Measurements from ENCODE around the gene S1PR2.
"Not testable (repeated sequence)": the region's sequence is repeated elsewhere in the genome, so short reads cannot be mapped to it uniquely, and the experiment has no call there.

The S1PR2 gene

DNA sequence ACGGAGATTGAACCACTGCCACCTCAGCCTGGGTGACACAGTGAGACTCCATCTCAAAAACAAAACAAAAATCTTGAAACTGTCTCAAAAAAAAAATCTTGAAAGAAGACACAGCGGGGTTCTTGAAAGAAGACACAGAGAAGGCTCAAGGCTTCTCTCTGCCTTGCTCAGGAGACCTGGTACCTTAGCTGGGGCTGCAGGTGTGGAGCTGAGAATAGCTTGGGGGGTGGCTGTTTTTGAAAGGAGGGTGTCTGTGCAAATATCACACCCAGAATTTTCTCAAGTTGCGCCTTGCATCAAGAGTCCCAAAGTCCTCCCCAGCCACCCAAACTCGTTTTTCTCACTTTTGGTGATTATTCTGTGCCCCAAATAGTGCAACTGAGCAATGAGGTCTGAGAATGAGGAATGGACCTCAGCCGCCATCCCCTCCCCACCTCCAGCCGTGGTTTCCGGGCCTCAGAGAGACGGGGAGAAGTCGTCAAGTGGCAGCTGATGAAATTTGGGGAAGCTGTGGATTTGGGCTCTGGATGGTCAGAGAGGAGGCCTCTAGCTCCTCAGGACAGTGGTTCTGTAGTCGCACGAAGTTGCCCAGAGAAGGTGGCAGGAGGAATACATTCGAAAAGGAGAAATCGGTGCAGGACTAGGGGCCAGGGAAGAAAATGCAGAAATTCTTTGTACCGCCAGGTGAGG, 8.8 kb downstream of the S1PR2 start:
- DNase-seq: no peak

DNA sequence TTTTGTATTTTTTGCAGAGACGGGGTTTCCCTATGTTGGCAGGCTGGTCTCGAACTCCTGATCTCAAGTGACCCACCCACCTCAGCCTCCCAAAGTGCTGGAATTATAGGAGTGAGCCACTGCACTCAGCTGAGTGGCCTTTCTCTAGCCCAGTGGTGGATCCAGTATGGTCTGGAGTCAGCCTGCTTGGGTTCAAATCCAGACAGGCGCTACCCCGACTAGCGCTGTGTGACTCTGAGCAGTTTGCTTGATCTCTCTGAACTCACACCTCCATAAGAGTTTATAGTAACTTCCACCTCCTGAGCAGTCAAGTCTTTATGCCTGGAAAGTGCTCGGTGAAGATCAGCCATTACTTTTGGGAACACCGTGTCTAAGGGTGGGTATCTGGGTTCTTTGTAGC, 10.4 kb downstream of the S1PR2 start:
- no peak for DNase-seq

DNA sequence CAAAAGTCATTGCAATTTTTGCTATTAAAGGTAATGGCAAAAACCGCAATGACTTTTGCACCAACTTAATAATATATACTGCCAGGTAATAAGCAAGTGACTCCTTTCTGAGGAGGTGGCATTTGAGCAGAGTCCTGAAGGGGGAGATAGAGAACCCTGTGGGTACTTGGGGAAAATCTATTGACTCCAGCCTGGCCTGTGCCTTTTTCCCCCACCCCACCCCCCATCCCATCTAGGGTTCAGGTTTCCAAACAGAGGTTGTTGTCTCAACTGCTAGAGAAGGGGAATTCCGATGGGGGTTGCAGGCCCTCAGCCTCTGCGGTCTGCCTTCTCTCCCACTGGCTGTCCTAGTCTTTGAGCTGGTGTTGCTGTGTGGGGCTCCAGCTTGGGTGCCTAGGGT, 11.5 kb downstream of the S1PR2 start:
- peak; percentile 34 for DNase-seq

DNA sequence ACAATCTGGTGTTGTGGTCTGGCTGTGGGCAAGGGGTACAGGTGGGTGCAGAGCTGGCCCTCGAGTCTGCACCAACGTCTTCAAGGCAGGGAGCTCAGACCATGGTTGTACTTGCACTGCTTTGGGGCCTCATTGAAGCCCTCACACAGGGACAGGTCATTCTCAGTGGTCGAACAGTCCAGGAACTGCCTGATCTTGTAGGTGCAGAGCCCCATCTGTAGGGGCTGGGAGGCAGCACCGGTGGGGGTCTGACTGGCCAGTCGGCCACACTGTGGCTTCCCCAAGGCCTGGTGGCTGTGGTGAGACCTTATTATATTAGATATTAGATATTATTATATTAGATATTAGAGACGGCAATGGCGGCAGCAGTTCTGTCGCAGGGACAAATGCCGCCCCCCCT, 14.0 kb downstream of the S1PR2 start:
- no peak for DNase-seq

DNA sequence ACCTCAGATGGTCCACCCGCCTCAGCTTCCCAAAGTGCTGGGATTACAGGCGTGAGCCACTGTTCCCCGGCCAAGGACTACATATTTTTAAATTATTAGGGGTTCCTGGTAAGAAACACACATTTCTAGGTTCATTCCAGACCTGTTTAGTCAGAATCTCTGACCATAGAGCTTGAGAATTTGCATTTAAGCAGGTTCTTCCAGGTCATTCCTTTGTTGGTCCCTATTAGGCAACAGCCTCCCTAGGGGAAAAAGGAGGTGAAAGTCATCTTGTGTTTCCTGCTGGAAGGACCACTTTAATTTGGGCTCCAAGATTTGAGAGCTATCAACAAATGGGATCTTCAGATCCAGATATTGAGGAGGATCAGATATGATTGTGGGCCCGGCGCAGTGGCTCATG, 16.3 kb downstream of the S1PR2 start:
- peak; percentile 49 for DNase-seq

DNA sequence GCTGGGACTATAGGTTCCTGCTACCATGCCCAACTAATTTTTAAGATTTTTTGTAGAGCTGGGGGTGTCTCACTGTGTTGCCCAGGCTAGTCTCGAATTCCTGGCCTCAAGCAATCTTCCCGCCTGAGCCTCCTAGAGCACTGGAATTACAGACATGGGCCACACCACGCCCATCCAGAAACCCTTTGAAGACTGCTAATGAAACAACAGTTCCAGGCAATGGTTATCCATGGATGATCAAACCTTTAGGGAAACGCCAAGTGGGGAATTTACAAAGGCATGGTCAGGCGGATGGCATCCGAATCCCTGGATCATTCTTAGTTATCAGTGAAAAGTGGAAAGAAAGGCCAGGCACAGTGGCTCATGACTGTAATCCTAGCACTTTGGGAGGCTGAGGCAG, 19.4 kb downstream of the S1PR2 start:
- no peak for DNase-seq

DNA sequence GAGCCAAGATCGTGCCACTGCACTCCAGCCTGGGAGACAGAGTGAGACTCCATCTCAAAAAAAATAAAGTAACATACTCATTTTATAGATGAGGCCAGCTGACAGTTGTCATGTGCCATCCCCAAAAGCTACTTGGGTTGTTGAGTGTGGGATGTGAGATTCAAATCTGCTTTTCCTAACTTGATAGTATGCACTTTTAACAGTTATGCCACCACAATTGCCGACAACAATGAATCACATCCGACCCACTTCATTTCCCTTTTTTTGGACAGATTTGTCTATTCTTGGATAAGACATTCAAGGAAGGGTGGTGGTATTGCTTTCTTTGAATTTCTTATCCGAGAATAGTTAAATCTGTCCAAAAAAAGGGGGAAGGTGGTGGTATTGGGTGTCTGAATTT, 20.1 kb downstream of the S1PR2 start:
- DNase-seq: no peak

DNA sequence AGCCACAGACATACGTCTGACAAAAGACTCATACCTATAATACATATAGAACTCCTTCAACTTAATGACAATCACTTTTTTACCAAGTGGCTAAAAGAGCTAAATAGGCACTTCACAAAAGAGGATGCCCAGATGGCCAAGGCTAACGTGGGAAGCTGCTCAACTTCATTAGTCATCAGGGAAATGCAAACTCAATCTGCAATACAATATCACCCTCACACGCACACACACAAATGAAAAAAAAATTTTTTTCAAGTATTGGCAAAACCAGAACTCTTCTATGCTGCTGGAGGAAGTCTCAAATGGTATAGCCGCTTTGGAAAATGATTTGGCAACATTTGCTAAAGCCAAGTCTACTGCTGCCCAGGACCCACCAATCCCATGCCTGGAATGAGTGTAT, 21.8 kb downstream of the S1PR2 start:
- DNase-seq: peak; percentile 8

DNA sequence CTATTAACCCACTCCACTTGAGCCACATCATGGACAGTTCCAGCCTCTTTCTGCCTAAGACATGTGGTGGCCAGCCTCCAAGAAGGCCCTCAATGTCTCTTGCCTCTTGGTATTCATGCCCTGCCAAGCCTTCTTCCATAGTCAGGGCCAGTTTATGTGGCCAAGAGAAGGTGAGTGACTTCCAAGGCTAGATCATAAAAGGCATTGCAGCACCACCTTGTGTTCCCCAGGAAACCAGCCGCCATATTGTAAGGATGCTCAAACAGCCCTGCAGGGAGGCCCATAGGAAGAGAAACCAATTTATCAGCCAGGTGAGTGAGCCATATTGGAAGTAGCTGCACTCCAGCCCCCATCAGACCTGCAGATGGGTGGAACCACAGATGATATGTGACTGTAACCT, 24.1 kb downstream of the S1PR2 start:
- no peak for DNase-seq

DNA sequence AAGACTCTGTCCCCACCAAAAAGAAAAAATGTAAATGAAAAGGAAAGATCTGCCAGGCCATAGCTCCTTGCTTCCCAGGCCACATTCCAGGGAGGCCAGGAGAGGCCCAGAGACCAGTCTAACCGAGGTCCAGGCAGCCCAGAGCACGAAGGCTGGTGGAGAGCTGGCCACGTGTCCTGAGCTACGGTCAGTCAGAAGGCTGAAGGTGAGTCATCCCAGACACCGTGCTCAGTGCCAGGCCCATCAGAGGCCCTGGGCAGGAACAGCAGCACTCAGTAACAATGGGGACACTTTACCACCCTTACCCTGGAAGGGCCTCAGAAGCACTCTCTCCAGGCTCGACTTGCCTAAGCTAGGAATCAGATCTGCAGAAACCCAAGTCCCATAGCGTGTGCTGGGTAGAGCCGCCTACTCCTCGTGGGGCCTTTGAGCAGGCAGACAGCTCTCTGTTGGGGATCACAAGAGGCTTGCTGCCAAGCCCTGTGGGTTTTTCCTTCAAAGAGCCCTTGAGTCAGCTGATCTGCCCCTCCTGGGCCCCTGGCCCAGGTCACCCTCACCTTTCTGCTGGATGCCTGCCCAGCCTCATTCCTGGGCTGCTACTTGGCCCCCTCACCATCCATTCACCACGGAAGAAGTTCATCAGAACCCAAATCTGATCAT, 24.8 kb downstream of the S1PR2 start:
- DNase-seq: peak; percentile 77

DNA sequence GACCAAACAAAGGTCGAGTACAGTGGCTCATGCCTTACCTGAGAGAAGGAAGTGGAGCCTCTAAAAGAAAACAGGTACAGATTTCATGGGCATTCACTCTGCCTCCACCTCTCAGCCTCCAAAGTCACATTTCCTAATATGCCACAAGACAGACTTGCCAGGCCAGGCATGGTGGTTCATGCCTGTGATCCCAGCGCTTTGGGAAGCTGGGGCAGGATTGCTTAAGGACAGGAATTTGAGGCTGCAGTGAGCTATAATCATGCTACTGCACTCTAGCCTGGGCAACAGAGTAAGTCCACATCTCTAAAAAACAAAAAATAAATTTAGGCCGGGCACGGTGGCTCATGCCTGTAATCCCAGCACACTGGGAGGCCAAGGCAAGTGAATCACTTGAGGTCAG, 25.5 kb downstream of the S1PR2 start:
- DNase-seq: no peak

DNA sequence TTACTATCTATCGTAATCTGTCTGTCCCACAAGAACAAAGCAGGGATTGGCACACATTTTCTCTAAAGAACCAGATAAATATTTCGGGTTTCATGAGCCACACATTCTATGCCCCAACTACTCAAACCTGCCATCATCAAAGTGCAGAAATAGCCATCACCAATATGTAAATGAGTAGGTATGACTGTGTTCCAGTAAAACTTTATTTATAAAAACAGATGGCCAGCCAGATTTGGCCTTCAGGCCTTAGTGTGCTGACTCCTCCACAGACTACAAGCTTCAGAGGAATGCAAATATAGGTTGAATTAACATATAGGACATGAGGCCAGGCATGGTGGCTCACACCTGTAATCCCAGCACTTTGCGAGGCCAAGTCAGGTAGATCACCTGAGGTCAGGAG, 27.4 kb downstream of the S1PR2 start:
- DNase-seq: no peak

DNA sequence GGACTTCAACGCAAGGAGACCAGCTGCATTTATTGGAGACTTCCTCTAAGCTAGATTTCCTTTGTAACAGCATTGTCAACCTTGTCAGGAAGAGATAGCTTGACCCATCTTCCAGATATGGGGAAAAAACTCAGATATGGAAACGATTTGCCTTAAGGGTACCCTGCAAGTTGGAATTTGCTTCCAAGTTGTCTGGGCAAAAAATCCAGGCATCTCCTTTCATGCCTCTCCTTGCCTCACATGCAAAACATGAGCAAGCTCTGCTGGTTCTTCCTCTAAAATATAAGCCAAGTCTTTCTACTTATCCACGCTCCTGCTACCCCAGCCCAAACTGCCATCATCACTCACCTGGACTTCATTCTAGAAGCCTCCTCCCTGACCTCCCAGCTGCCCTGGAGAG, 30.0 kb downstream of the S1PR2 start:
- no peak for DNase-seq

DNA sequence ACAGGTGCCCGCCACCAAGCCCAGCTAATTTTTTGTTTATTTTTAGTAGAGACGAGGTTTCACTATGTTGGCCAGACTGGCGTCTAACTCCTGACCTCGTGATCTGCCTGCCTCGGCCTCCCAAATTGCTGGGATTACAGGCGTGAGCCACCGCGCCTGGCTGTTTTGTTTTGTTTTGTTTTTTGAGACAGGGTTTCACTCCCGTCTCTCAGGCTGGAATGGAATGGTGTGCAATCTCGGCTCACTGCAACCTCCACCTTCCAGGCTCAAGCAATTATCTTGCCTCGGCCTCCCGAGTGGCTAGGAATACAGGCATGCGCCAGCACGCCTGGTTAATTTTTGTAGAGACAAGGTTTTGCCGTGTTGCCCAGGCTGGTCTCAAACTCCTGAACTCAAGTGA, 31.0 kb downstream of the S1PR2 start:
- DNase-seq: not testable (repeated sequence)

DNA sequence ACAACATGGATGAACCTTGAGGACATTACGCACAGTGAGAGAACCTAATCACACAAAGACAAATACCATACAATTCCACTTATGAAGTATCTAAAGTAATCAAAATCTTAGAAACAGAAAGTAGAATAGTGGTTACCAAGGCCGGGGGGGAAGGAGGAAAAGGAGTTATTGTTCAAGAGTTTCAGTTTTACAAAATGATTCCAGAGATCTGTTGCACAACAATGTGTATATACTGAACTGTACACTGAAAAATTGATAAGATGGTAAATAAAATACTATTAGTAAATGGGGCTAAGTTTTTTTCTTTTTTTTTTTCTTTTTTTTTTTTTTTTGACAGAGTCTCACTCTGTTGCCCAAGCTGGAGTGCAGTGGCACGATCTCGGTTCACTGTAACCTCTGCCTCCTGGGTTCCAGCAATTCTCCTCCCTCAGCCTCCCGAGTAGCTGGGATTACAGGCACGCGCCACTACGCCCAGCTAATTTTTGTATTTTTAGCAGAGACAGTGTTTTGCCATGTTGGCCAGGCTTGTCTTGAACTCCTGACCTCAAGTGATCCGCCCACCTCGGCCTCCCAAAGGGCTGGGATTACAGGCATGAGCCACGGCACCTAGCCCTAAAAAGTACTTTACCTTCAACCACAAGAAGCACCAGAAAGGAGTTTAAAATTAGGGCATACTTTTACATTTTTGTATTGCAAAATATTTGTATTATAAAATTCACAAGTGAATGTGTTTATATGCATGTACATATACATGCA, 32.1 kb downstream of the S1PR2 start:
- DNase-seq: not testable (repeated sequence)

DNA sequence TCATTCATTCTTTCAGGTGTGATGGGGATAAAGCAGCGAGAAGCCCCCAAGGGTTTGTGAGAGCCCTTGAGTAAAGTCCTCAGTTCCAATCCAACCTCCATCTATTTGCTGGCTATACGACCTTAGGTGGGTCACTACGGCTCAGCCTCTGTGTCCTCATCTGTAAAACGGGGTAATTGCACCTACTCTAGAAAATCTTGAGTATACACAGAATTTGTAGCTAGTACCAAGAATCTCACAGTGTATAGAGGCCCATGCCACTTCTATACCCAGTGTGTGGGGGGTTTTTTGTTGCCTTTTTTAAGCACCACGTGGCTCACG, 36.0 kb downstream of the S1PR2 start:
- no peak for DNase-seq

DNA sequence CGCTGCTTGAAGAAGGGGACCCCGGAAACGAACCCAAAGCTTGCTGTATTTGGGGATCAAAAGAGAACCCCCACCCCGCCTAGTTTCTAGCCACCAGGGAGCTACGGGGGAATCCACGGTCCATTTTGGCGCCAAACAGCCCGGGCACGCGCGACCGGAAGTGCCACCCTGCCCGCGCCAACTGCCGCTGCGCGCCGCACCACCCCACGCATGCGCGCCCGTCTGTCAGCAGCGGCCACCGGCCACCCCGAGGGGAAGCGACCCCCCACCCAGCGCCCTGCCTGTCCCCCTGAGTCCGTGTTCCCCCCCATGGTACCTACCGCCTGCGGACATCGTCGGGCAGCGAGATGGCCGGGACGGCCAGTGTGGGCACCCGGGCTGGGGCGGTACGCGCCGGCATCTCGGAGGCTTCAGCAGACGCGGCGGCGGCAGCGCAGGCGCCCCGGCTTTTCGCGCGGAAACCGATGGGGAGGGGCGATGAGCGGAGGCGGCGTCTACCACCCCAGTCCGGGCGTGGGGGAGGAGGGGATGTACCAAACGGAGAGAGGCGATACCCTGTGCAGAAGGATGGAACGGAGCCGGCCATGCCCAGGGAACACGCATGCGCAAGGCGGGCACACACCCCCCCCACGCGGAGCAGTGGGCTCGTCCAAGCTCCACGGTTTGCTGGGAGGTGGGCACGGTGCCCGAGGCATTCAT, 36.5 kb downstream of the S1PR2 start, which contains the start of gene DNMT1:
Gene DNMT1 (minus strand): TSS at position 454 of the 699 bp plus-strand sequence. CDS start 54 bp downstream, at position 400.
- DNase-seq: peak; percentile 92

DNA sequence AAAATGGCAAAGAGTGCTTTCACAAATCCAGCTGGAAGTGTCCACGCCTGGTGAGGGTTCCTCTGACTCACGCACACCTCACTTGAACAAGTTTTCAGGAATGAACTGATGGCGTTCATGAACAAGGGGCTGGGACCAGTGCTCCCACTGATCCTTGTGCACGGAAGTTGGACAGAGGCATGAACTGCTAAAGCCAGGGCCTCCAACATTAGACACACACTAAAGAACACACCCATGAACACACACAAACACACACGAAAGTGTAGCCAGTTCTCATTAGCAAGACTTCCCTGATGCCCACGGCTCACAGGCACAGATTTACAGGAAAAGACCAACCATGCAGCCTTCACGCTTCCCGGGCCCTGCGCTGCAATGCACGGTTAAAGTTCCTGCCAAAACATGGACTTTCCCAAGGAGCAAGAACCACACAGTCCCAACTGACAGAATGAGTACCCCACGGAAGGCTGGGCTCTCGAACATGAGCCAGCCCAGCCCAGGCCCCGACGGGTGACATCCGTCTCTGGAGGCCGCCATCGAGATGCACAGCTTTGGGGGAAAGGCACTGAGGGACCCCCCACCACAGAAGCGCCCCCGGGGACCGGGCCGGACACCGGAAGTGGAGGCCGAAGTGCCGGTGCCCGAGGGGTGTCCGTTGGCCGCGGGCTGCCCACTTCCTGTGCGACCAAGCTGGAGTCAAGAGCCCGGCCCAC, 37.2 kb downstream of the S1PR2 start:
- DNase-seq: peak; percentile 48

DNA sequence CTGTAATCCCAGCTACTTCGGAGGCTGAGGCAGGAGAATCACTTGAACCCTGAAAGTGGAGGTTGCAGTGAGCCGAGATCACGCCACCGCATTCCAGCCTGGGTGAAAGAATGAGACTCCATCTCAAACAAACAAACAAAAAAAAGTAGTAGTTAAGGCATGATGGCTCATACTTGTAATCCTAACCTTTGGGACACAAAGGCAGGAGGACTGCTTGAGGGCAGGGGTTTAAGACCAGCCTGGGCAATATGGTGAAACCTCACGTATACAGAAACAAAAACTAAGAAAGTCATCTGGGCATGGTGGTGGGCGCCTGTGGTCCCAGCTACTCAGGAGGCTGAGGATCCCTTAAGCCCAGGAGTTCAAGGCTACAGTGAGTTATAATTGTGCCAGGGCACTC, 38.2 kb downstream of the S1PR2 start:
- DNase-seq: no peak

DNA sequence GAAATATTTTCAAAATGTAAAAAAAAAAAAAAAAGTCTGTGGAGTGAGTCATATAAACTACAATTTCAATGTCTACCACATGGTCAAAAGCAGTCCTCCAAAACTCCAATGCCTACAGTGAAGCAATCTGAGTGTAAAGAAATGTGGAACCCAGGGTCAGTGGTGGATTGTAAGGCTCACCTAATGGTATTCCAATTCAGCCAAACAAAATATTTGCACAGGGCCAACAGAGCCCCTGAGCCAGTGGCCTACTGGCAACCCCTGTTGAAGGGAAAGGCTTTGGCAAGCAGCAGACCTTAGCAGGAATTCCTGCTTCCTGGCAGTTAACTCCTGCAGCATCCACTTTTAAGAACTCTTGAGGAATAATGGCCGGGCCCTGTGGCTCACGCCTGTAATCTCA, 39.8 kb downstream of the S1PR2 start:
- no peak for DNase-seq

DNA sequence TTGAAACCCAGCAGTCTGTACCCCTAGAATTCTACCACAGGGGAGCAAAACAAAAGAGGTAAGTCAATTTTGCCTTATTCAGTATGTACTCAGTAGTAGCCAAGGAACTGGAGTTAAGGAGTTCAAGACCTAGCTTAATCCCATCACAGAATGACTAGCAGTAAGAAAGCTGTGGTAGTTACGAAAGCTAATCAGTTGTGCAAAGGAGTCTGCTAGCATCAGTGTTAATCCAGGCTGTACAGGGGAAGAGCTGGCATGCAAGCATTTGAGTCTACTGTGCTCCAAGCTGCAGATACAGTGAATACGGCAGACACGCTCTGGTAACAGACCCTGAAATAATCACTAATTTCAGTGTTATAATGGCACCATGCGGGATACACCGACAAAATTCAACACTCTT, 41.1 kb downstream of the S1PR2 start:
- no peak for DNase-seq

DNA sequence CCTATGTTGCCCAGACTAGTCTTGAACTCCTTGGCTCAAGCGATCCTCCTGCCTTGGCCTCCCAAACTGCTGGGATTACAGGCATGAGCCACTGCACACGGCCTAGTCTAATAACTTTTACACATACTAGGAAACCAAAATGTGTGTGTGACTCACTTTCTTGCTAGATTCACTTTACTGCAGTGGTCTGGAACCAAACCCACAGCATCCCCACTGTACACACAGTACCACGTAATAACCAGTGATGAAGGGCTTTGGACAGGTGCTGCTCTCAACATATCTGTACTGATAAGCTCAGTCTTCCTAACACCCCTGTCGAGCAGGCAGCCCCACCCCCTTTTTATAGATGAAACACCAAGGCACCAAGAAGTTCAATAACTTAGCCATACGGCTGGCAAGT, 41.5 kb downstream of the S1PR2 start:
- DNase-seq: no peak

DNA sequence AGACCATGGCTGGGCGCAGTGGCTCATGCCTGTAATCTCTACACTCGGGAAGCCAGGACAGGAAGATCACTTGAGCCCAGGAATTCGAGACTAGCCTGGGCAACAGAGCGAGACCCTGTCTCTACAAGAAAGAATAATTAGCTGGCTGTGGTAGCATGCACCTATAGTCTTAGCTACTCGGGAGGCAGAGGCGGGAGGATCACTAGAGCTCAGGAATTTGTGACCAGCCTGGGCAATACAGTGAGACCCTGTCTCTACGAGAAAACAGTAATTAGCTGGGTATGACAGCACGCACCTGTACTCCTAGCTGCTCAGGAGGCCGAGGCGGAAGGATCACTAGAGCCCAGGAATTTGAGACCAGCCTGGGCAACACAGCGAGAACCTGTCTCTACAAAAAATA, 43.8 kb downstream of the S1PR2 start:
- DNase-seq: no peak

Data from NCI-H226 (cell line).